Suprapubic skin (tissue), 4 donors: ENCODE measurements around the gene ALDH1L1. TPM values are rescaled to one million over a fixed set of nuclear protein-coding genes. Genes with fewer than 3 reads are reported as not detected.

Experiments used
- DNase-seq, 2 donors: peaks; one replicate each; pipeline ENCODE4 v3.0.0-alpha.2; 2019; ENCODE audit warnings: low spot score in 2 of 2
- H3K27ac ChIP-seq: fragments of 200-600 bp; sonication (generic); one replicate; pipeline ENCODE4 v1.5.1; 2019
- H3K27me3 ChIP-seq: fragments of 200-600 bp; sonication (generic); one replicate; pipeline ENCODE4 v1.5.1; 2019
- H3K36me3 ChIP-seq: fragments of 200-600 bp; sonication (generic); one replicate; pipeline ENCODE4 v1.5.1; 2019
- H3K4me1 ChIP-seq: fragments of 200-600 bp; sonication (generic); one replicate; pipeline ENCODE4 v1.5.1; 2019
- H3K4me3 ChIP-seq: fragments of 200-600 bp; sonication (generic); one replicate; pipeline ENCODE4 v1.5.1; 2019; ENCODE audit warnings: mild to moderate bottlenecking
- H3K9me3 ChIP-seq: fragments of 200-600 bp; sonication (generic); one replicate; pipeline ENCODE4 v1.5.1; 2019
- CTCF ChIP-seq, 2 donors: fragments of 200-600 bp in 1 of 2; fragments of 450-650 bp in 1 of 2; sonication (generic) in 1 of 2; IDR thresholded peaks; one replicate each; pipeline ENCODE4 v1.5.1; 2016 to 2019; ENCODE audit warnings: antibody characterized with exemption in 2 of 2, mild to moderate bottlenecking in 1 of 2, moderate library complexity in 1 of 2
- EP300 ChIP-seq: sonication (generic); formaldehyde crosslinking; IDR thresholded peaks from one replicate; pipeline ENCODE4 v1.6.1; 2017; ENCODE audit warnings: antibody characterized with exemption
- POLR2A ChIP-seq, 2 donors: fragments of 450-650 bp; IDR thresholded peaks; one replicate each; pipeline ENCODE4 v1.6.1; 2017; ENCODE audit warnings: antibody characterized with exemption in 2 of 2, mild to moderate bottlenecking in 2 of 2, moderate library complexity in 2 of 2
- POLR2AphosphoS5 ChIP-seq, 3 donors: sonication (generic); formaldehyde crosslinking; IDR thresholded peaks; one replicate each; pipeline ENCODE4 v1.6.1; 2017; ENCODE audit warnings: antibody characterized with exemption in 3 of 3
- WGBS: methylation state at CpG from one replicate; pipeline ENCODE4 v1.1.5; 2018; 5-methylcytosine and 5-hydroxymethylcytosine counted together
- total RNA-seq, 4 donors: library from RNA; depleted of rRNA; stranded (reverse); fragments of >200 nt; gene quantifications; one replicate each; pipeline ENCODE4 v1.1.0, GENCODE V29; 2016

Gene ALDH1L1
- total RNA-seq, 4 donors from 2014 or later: 5.1 to 8.5 (median 7.4) TPM

- no peak for TF ChIP-seq EP300
- TF ChIP-seq POLR2A (IDR thresholded peaks at IDR 0.05): no peak
- TF ChIP-seq CTCF (IDR thresholded peaks at IDR 0.05): no peak
- TF ChIP-seq POLR2AphosphoS5 (IDR thresholded peaks at IDR 0.05): no peak
- peaks cover 28% of the 10 kb centered on the region for H3K4me1 ChIP-seq
- peaks cover 48% of the 10 kb centered on the region for H3K27me3 ChIP-seq
- DNase-seq: no peak
- no peak overlapping the region for H3K4me3 ChIP-seq
- H3K27ac ChIP-seq: no peak overlapping the region
- no peaks in the 10 kb centered on the region for H3K9me3 ChIP-seq
- no peaks in the 10 kb centered on the region for H3K36me3 ChIP-seq
- 67% methylated on average over 2 of the region's 2 CpGs for WGBS
Measured at GRCh38 chr3:126212250-126212619, 31.8 kb upstream of the ALDH1L1 start.

- Histone ChIP-seq H3K4me1 (peaks cover 32% of the 10 kb centered on the region), H3K36me3 (no peaks in the 10 kb centered on the region), H3K27ac (no peak overlapping the region), H3K27me3 (peaks cover 41% of the 10 kb centered on the region), H3K9me3 (no peaks in the 10 kb centered on the region), H3K4me3 (no peak overlapping the region)
- WGBS: 100% methylated on average over 6 of the region's 7 CpGs
- DNase-seq: no peak
- TF ChIP-seq EP300: no peak
- no peak for TF ChIP-seq POLR2A (IDR thresholded peaks at IDR 0.05)
- TF ChIP-seq CTCF (IDR thresholded peaks at IDR 0.05): no peak
- no peak for TF ChIP-seq POLR2AphosphoS5 (IDR thresholded peaks at IDR 0.05)
Measured at GRCh38 chr3:126211569-126211968, 31.2 kb upstream of the ALDH1L1 start.

- TF ChIP-seq CTCF (IDR thresholded peaks at IDR 0.05) (no peak), POLR2A (IDR thresholded peaks at IDR 0.05) (no peak), EP300 (no peak), POLR2AphosphoS5 (IDR thresholded peaks at IDR 0.05) (no peak)
- Histone ChIP-seq H3K4me3 (no peak overlapping the region), H3K27ac (no peak overlapping the region), H3K4me1 (peaks cover 36% of the 10 kb centered on the region), H3K9me3 (no peaks in the 10 kb centered on the region), H3K27me3 (peaks cover 32% of the 10 kb centered on the region), H3K36me3 (no peaks in the 10 kb centered on the region)
- 81% methylated on average over 6 of the region's 6 CpGs for WGBS
- no peak for DNase-seq
Measured at GRCh38 chr3:126210606-126211005, 30.2 kb upstream of the ALDH1L1 start.

- WGBS: 76% methylated on average over 4 of the region's 4 CpGs
- H3K36me3 ChIP-seq: no peaks in the 10 kb centered on the region
- no peak overlapping the region for H3K27ac ChIP-seq
- TF ChIP-seq CTCF (IDR thresholded peaks at IDR 0.05) (no peak), POLR2A (IDR thresholded peaks at IDR 0.05) (no peak), EP300 (no peak), POLR2AphosphoS5 (IDR thresholded peaks at IDR 0.05) (no peak)
- H3K9me3 ChIP-seq: no peaks in the 10 kb centered on the region
- no peak for DNase-seq
- H3K4me3 ChIP-seq: no peak overlapping the region
- peaks cover 30% of the 10 kb centered on the region for H3K27me3 ChIP-seq
- H3K4me1 ChIP-seq: peaks cover 36% of the 10 kb centered on the region
Measured at GRCh38 chr3:126209741-126210140, 29.4 kb upstream of the ALDH1L1 start.

GRCh38 chr3:126208606-126209256 is 28.3 kb upstream of the ALDH1L1 start:
- Histone ChIP-seq H3K4me3 (no peak overlapping the region), H3K36me3 (no peaks in the 10 kb centered on the region), H3K27me3 (peaks cover 19% of the 10 kb centered on the region), H3K9me3 (no peaks in the 10 kb centered on the region), H3K4me1 (peaks cover 32% of the 10 kb centered on the region), H3K27ac (no peak overlapping the region)
- no peak for TF ChIP-seq POLR2A (IDR thresholded peaks at IDR 0.05)
- TF ChIP-seq POLR2AphosphoS5 (IDR thresholded peaks at IDR 0.05): no peak
- TF ChIP-seq EP300: no peak
- no peak for TF ChIP-seq CTCF (IDR thresholded peaks at IDR 0.05)
- DNase-seq: peak; percentile 81 to 85
- 46% methylated on average over 9 of the region's 11 CpGs for WGBS
